Putamen (tissue), 1 donor: ENCODE measurements around the gene VIPR2.

ENCODE experiments used
- DNase-seq: peaks from one replicate; pipeline ENCODE4 v3.0.0-alpha.2; 2016; ENCODE audit warnings: low spot score

Gene VIPR2

GRCh38 chr7:159025161-159025779 is 119.4 kb downstream of the VIPR2 start:
- no peak for DNase-seq

GRCh38 chr7:159024280-159024951 is 120.3 kb downstream of the VIPR2 start:
- no peak for DNase-seq

- no peak for DNase-seq
These were observed 120.9 kb downstream of the VIPR2 start for GRCh38 chr7:159023746-159024145.

- DNase-seq: no peak
These were observed 121.5 kb downstream of the VIPR2 start for GRCh38 chr7:159023206-159023605.

- DNase-seq: no peak
These were observed 122.3 kb downstream of the VIPR2 start for GRCh38 chr7:159022238-159022993.

GRCh38 chr7:159020987-159021386 is 123.7 kb downstream of the VIPR2 start:
- no peak for DNase-seq

- DNase-seq: peak; percentile 45
These were observed 125.6 kb downstream of the VIPR2 start for GRCh38 chr7:159019111-159019510.

GRCh38 chr7:159017741-159018140 is 126.9 kb downstream of the VIPR2 start:
- DNase-seq: no peak

- DNase-seq: no peak
These were observed 127.5 kb downstream of the VIPR2 start for GRCh38 chr7:159017210-159017609.

- no peak for DNase-seq
These were observed 128.1 kb downstream of the VIPR2 start for GRCh38 chr7:159016591-159016990.

GRCh38 chr7:159015454-159016410 is 128.9 kb downstream of the VIPR2 start:
- no peak for DNase-seq

- DNase-seq: no peak
These were observed 129.6 kb downstream of the VIPR2 start for GRCh38 chr7:159015081-159015453.

- no peak for DNase-seq
These were observed 130.2 kb downstream of the VIPR2 start for GRCh38 chr7:159014297-159015062.

- no peak for DNase-seq
These were observed 130.8 kb downstream of the VIPR2 start for GRCh38 chr7:159013825-159014289.

- DNase-seq: no peak
These were observed 131.4 kb downstream of the VIPR2 start for GRCh38 chr7:159013181-159013690.

- DNase-seq: peak; percentile 66
These were observed 132.2 kb downstream of the VIPR2 start for GRCh38 chr7:159012353-159013069.

GRCh38 chr7:159011722-159012022 is 133.0 kb downstream of the VIPR2 start:
- no peak for DNase-seq

GRCh38 chr7:159010937-159011721 is 133.5 kb downstream of the VIPR2 start:
- no peak for DNase-seq

GRCh38 chr7:159010411-159010810 is 134.3 kb downstream of the VIPR2 start:
- DNase-seq: no peak

GRCh38 chr7:159009951-159010350 is 134.7 kb downstream of the VIPR2 start:
- DNase-seq: no peak
